Measurements from ENCODE around the gene PREX1. TPM values are rescaled to one million over a fixed set of nuclear protein-coding genes. Genes with fewer than 3 reads are reported as not detected.

PREX1 gene
- polyA plus RNA-seq, 1 donor (not counting 4 experiments of a cell fraction or from before 2014, with no cell fraction given) = 0.22 TPM

DNA sequence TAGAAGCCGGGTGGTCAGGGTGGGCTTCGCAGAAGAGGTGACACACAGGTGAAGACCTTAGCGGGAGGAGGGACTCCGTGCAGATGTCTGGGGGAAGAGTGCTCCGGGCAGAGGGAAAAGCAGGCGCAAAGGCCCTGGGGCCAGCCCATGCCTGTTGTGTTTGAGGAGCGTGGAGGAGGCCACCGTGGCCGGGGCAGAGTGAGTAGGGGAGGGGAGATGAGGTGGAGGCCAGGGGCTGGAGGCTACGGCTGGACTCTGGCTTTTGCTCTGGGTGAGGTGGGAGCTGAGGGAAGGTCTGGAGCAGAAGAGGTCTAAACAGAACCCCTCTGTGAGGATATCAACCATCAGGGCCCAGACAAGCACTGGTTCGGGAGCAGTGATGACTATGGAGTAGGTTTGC is 244.0 kb downstream of the PREX1 start:
- H3K9me1 ChIP-seq (ENCODE audit: control insufficient read depth, extremely low read depth, insufficient read depth, low read length) = no peaks in the 10 kb centered on the region
- no peak for DNase-seq (ENCODE audit: low read depth, low spot score)
- no peak overlapping the region for H3K4me3 ChIP-seq (ENCODE audit: control insufficient read depth in 2 of 3, extremely low read depth in 1 of 3, insufficient read depth in 2 of 3, low read depth in 1 of 3, low read length in 3 of 3)
- no peak overlapping the region for H3K4me2 ChIP-seq (ENCODE audit: control insufficient read depth, extremely low read depth, insufficient read depth, low read depth, low read length)
- peaks cover 6% of the 10 kb centered on the region for H3K27me3 ChIP-seq (ENCODE audit: control insufficient read depth, extremely low read depth, insufficient read depth, low read length)
- TF ChIP-seq EZH2 (IDR thresholded peaks at IDR 0.05; ENCODE audit: low read length) = no peak
- TF ChIP-seq, protein P1, sequence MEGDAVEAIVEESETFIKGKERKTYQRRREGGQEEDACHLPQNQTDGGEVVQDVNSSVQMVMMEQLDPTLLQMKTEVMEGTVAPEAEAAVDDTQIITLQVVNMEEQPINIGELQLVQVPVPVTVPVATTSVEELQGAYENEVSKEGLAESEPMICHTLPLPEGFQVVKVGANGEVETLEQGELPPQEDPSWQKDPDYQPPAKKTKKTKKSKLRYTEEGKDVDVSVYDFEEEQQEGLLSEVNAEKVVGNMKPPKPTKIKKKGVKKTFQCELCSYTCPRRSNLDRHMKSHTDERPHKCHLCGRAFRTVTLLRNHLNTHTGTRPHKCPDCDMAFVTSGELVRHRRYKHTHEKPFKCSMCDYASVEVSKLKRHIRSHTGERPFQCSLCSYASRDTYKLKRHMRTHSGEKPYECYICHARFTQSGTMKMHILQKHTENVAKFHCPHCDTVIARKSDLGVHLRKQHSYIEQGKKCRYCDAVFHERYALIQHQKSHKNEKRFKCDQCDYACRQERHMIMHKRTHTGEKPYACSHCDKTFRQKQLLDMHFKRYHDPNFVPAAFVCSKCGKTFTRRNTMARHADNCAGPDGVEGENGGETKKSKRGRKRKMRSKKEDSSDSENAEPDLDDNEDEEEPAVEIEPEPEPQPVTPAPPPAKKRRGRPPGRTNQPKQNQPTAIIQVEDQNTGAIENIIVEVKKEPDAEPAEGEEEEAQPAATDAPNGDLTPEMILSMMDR (optimal IDR thresholded peaks at IDR 0.05 in 1 of 3, IDR thresholded peaks at IDR 0.05 in 1 of 3, conservative IDR thresholded peaks at IDR 0.05 in 1 of 3; ENCODE audit: extremely low read depth in 1 of 3, insufficient read depth in 2 of 3, low read length in 3 of 3) = no peak
- dilution Hi-C loops (cut with MboI; ENCODE audit: extremely low pct_ligation_motif_present, low sequenced_read_pairs) = no loop called here
- no peaks in the 10 kb centered on the region for H3K36me3 ChIP-seq (ENCODE audit: control insufficient read depth in 2 of 2, extremely low read depth in 1 of 2, insufficient read depth in 2 of 2, low read length in 2 of 2)
- no peaks in the 10 kb centered on the region for H3K4me1 ChIP-seq (ENCODE audit: control insufficient read depth, extremely low read depth, insufficient read depth, low read length)
- no peak for FAIRE-seq
- H3K27ac ChIP-seq (ENCODE audit: control insufficient read depth, insufficient read depth, low read length) = no peak overlapping the region
- H2AFZ ChIP-seq (ENCODE audit: control insufficient read depth, low read length) = no peak overlapping the region
- no peaks in the 10 kb centered on the region for H3K9me3 ChIP-seq (ENCODE audit: control insufficient read depth, low read depth, low read length)
- no peaks in the 10 kb centered on the region for H4K20me1 ChIP-seq (ENCODE audit: control insufficient read depth, extremely low read depth, insufficient read depth, low read length)
- no peak overlapping the region for H3K9ac ChIP-seq (ENCODE audit: control insufficient read depth, extremely low read depth, insufficient read depth, low read length)
- H3K79me2 ChIP-seq (ENCODE audit: control insufficient read depth, insufficient read depth, low read length) = no peaks in the 10 kb centered on the region

DNA sequence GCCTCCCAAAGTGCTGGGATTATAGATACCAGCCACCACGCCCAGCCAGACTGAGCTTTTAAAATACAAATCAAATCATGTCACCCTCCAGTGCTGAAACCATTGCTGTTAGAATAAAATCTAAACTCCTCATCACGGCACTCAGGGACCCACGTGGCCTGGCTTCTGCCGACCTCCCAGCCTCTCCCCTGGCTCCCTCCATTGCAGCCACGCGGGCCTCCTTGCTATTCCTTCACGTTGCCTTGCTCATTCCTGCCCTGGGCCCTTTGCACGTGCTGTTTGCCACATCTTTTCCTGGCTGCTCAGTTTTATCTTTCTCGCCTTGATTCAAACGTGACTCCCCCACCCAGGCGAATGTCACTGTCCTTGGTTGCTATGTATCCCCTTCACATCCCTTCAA is 244.6 kb downstream of the PREX1 start:
- no peak overlapping the region for H3K4me2 ChIP-seq (ENCODE audit: control insufficient read depth, extremely low read depth, insufficient read depth, low read depth, low read length)
- H3K9ac ChIP-seq (ENCODE audit: control insufficient read depth, extremely low read depth, insufficient read depth, low read length) = no peak overlapping the region
- H3K36me3 ChIP-seq (ENCODE audit: control insufficient read depth in 2 of 2, extremely low read depth in 1 of 2, insufficient read depth in 2 of 2, low read length in 2 of 2) = no peaks in the 10 kb centered on the region
- no peak for DNase-seq (ENCODE audit: low read depth, low spot score)
- H3K4me1 ChIP-seq (ENCODE audit: control insufficient read depth, extremely low read depth, insufficient read depth, low read length) = no peaks in the 10 kb centered on the region
- FAIRE-seq = no peak
- H3K9me1 ChIP-seq (ENCODE audit: control insufficient read depth, extremely low read depth, insufficient read depth, low read length) = no peaks in the 10 kb centered on the region
- H3K27ac ChIP-seq (ENCODE audit: control insufficient read depth, insufficient read depth, low read length) = no peak overlapping the region
- no peaks in the 10 kb centered on the region for H3K79me2 ChIP-seq (ENCODE audit: control insufficient read depth, insufficient read depth, low read length)
- H2AFZ ChIP-seq (ENCODE audit: control insufficient read depth, low read length) = no peak overlapping the region
- H3K4me3 ChIP-seq (ENCODE audit: control insufficient read depth in 2 of 3, extremely low read depth in 1 of 3, insufficient read depth in 2 of 3, low read depth in 1 of 3, low read length in 3 of 3) = no peak overlapping the region
- dilution Hi-C loops (cut with MboI; ENCODE audit: extremely low pct_ligation_motif_present, low sequenced_read_pairs) = no loop called here
- H4K20me1 ChIP-seq (ENCODE audit: control insufficient read depth, extremely low read depth, insufficient read depth, low read length) = no peaks in the 10 kb centered on the region
- H3K27me3 ChIP-seq (ENCODE audit: control insufficient read depth, extremely low read depth, insufficient read depth, low read length) = peaks cover 6% of the 10 kb centered on the region
- TF ChIP-seq EZH2 (IDR thresholded peaks at IDR 0.05; ENCODE audit: low read length) = no peak
- TF ChIP-seq, protein P1 (optimal IDR thresholded peaks at IDR 0.05 in 1 of 3, IDR thresholded peaks at IDR 0.05 in 1 of 3, conservative IDR thresholded peaks at IDR 0.05 in 1 of 3; ENCODE audit: extremely low read depth in 1 of 3, insufficient read depth in 2 of 3, low read length in 3 of 3) = no peak
- no peaks in the 10 kb centered on the region for H3K9me3 ChIP-seq (ENCODE audit: control insufficient read depth, low read depth, low read length)
